ENCODE data around the gene TEX35.

DNA sequence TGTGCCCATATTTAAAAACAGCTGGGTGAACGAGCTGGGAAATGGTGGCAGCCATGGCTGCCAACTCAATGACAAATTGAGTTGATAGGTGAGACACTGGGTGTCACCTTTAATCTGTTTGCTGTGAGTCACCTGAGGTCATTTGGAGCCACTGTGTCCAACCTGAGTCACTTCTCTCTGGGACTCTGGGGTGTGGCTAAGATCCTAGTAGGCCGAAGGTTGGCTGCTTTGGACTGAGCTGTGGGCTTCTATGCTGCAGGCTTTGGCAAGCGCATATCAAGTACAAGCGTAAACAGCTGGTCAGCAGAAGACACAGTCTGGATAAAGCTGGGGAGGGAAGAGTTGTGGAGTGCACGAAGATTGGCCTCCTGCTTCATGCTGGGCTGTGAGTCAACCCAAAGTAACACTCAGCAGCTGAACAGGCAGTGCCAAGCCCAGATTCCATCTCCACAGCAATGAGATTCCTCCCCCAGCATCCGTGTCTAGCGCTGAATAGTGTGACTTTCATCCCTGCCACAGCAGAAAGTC is 24.0 kb downstream of the TEX35 start:
- TF ChIP-seq, protein P1, sequence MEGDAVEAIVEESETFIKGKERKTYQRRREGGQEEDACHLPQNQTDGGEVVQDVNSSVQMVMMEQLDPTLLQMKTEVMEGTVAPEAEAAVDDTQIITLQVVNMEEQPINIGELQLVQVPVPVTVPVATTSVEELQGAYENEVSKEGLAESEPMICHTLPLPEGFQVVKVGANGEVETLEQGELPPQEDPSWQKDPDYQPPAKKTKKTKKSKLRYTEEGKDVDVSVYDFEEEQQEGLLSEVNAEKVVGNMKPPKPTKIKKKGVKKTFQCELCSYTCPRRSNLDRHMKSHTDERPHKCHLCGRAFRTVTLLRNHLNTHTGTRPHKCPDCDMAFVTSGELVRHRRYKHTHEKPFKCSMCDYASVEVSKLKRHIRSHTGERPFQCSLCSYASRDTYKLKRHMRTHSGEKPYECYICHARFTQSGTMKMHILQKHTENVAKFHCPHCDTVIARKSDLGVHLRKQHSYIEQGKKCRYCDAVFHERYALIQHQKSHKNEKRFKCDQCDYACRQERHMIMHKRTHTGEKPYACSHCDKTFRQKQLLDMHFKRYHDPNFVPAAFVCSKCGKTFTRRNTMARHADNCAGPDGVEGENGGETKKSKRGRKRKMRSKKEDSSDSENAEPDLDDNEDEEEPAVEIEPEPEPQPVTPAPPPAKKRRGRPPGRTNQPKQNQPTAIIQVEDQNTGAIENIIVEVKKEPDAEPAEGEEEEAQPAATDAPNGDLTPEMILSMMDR (optimal IDR thresholded peaks at IDR 0.05 in 1 of 3, IDR thresholded peaks at IDR 0.05 in 1 of 3, conservative IDR thresholded peaks at IDR 0.05 in 1 of 3; ENCODE audit: extremely low read depth in 1 of 3, insufficient read depth in 2 of 3, low read length in 3 of 3): no peak
- no peak for TF ChIP-seq EZH2 (IDR thresholded peaks at IDR 0.05; ENCODE audit: low read length)
